Lower leg skin (tissue), 3 donors: ENCODE data around the gene BST2.

ENCODE experiments used
- POLR2A ChIP-seq, 2 donors: fragments of 450-650 bp; IDR thresholded peaks; one replicate each; pipeline ENCODE4 v1.6.1; 2016 to 2017; ENCODE audit warnings: antibody characterized with exemption in 2 of 2, mild to moderate bottlenecking in 1 of 2, moderate library complexity in 1 of 2
- TF ChIP-seq, protein P1 (sequence below), 3 donors: fragments of 450-650 bp; IDR thresholded peaks; one replicate each; pipeline ENCODE4 v1.5.1; 2016; ENCODE audit warnings: antibody characterized with exemption in 3 of 3, mild to moderate bottlenecking in 3 of 3, moderate library complexity in 2 of 3

DNA sequence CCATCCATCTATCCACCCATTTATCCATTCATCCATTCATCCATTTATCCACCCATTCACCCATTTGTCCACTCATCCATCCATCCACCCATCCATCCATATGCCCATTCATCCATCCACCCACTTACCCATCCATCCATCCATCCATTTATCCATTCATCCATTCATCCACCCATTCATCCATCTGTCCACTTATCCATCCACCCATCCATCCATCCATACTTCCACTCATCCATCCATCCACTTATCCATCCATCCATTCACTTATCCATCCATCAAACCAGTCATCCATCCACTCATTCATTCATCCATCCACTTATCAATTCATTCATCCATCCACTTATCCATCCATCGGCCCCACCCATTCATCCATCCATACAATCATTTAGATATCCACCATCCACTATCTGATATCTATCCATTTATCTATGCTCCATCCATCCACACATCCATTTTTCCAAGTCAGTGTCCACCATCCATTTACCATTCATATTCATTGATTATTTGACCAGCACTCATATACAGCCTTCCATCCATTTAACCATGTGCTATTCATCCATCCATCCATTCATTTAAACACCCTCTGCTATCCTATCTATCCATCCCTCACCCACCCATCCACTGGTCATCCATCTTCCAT, 40.2 kb upstream of the BST2 start:
- no peak for TF ChIP-seq POLR2A (IDR thresholded peaks at IDR 0.05)
- TF ChIP-seq, protein P1, sequence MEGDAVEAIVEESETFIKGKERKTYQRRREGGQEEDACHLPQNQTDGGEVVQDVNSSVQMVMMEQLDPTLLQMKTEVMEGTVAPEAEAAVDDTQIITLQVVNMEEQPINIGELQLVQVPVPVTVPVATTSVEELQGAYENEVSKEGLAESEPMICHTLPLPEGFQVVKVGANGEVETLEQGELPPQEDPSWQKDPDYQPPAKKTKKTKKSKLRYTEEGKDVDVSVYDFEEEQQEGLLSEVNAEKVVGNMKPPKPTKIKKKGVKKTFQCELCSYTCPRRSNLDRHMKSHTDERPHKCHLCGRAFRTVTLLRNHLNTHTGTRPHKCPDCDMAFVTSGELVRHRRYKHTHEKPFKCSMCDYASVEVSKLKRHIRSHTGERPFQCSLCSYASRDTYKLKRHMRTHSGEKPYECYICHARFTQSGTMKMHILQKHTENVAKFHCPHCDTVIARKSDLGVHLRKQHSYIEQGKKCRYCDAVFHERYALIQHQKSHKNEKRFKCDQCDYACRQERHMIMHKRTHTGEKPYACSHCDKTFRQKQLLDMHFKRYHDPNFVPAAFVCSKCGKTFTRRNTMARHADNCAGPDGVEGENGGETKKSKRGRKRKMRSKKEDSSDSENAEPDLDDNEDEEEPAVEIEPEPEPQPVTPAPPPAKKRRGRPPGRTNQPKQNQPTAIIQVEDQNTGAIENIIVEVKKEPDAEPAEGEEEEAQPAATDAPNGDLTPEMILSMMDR (IDR thresholded peaks at IDR 0.05), result no peak
